Testis (tissue), 2 donors: ENCODE data around the gene DPP9.
"Not testable (repeated sequence)": the region's sequence is repeated elsewhere in the genome, so short reads cannot be mapped to it uniquely, and the experiment has no call there.

ENCODE experiments used
- CTCF ChIP-seq, 3 experiments: fragments of 450-650 bp in 2 of 3; fragments of 200-600 bp in 1 of 3; sonication (generic) in 1 of 3; IDR thresholded peaks; one replicate each; pipeline ENCODE4 v1.5.1; 2016 to 2019; ENCODE audit warnings: antibody characterized with exemption in 3 of 3, mild to moderate bottlenecking in 2 of 3, moderate library complexity in 1 of 3
- POLR2A ChIP-seq: fragments of 450-650 bp; IDR thresholded peaks from one replicate; pipeline ENCODE4 v1.6.1; 2017; ENCODE audit warnings: antibody characterized with exemption, mild to moderate bottlenecking, moderate library complexity

GRCh38 chr19:4745175-4745574, 21.5 kb upstream of the DPP9 start:
- not testable (repeated sequence) for TF ChIP-seq POLR2A; CTCF (IDR thresholded peaks at IDR 0.05)
